ENCODE results near the gene CAMK1D.

Gene CAMK1D

GRCh38 chr10:12403119-12403518 is 53.8 kb downstream of the CAMK1D start:
- DNase-seq (ENCODE audit: low read depth), result no peak

- no peak for DNase-seq (ENCODE audit: low read depth)
These were observed 56.3 kb downstream of the CAMK1D start for GRCh38 chr10:12405342-12406320.

- no peak for DNase-seq (ENCODE audit: low read depth)
These were observed 57.5 kb downstream of the CAMK1D start for GRCh38 chr10:12406764-12407400.

GRCh38 chr10:12408472-12408871 is 59.1 kb downstream of the CAMK1D start:
- DNase-seq (ENCODE audit: low read depth), result no peak

GRCh38 chr10:12409161-12409560 is 59.8 kb downstream of the CAMK1D start:
- no peak for DNase-seq (ENCODE audit: low read depth)

GRCh38 chr10:12409613-12410012 is 60.3 kb downstream of the CAMK1D start:
- no peak for DNase-seq (ENCODE audit: low read depth)

- no peak for DNase-seq (ENCODE audit: low read depth)
These were observed 63.5 kb downstream of the CAMK1D start for GRCh38 chr10:12412666-12413368.

GRCh38 chr10:12413369-12413711 is 64.0 kb downstream of the CAMK1D start:
- no peak for DNase-seq (ENCODE audit: low read depth)

- DNase-seq (ENCODE audit: low read depth), result no peak
These were observed 65.1 kb downstream of the CAMK1D start for GRCh38 chr10:12414278-12414989.

- DNase-seq (ENCODE audit: low read depth), result no peak
These were observed 67.2 kb downstream of the CAMK1D start for GRCh38 chr10:12416344-12417050.

GRCh38 chr10:12417331-12417730 is 68.0 kb downstream of the CAMK1D start:
- no peak for DNase-seq (ENCODE audit: low read depth)

GRCh38 chr10:12418000-12418399 is 68.7 kb downstream of the CAMK1D start:
- no peak for DNase-seq (ENCODE audit: low read depth)

- peak; percentile 12 for DNase-seq (ENCODE audit: low read depth)
These were observed 69.4 kb downstream of the CAMK1D start for GRCh38 chr10:12418725-12419261.

GRCh38 chr10:12419262-12419847 is 70.0 kb downstream of the CAMK1D start:
- DNase-seq (ENCODE audit: low read depth), result peak; percentile 88

GRCh38 chr10:12420530-12421120 is 71.3 kb downstream of the CAMK1D start:
- DNase-seq (ENCODE audit: low read depth), result no peak

GRCh38 chr10:12422189-12422588 is 72.8 kb downstream of the CAMK1D start:
- DNase-seq (ENCODE audit: low read depth), result no peak

- DNase-seq (ENCODE audit: low read depth), result no peak
These were observed 74.5 kb downstream of the CAMK1D start for GRCh38 chr10:12423896-12424295.

- no peak for DNase-seq (ENCODE audit: low read depth)
These were observed 77.9 kb downstream of the CAMK1D start for GRCh38 chr10:12427276-12427675.

- no peak for DNase-seq (ENCODE audit: low read depth)
These were observed 79.2 kb downstream of the CAMK1D start for GRCh38 chr10:12428447-12429135.

All from ELR (cell line).